Vagina (tissue), 2 donors: ENCODE data around the gene ARSD.

Experiments used
- CTCF ChIP-seq, 3 experiments: fragments of 450-650 bp in 2 of 3; fragments of 200-600 bp in 1 of 3; sonication (generic) in 1 of 3; IDR thresholded peaks; one replicate each; pipeline ENCODE4 v1.5.1; 2017 to 2019; ENCODE audit warnings: antibody characterized with exemption in 3 of 3, mild to moderate bottlenecking in 2 of 3, moderate library complexity in 2 of 3
- POLR2A ChIP-seq, 2 donors: fragments of 450-650 bp; IDR thresholded peaks; one replicate each; pipeline ENCODE4 v1.6.1; 2017; ENCODE audit warnings: antibody characterized with exemption in 2 of 2, mild to moderate bottlenecking in 2 of 2, moderate library complexity in 2 of 2
- POLR2AphosphoS5 ChIP-seq, 2 donors: sonication (generic); formaldehyde crosslinking; IDR thresholded peaks; one replicate each; pipeline ENCODE4 v1.9.0; 2017; ENCODE audit warnings: antibody characterized with exemption in 2 of 2, mild to moderate bottlenecking in 2 of 2, low read depth in 1 of 2; ENCODE audit not compliant: insufficient read depth in 1 of 2

- TF ChIP-seq CTCF (IDR thresholded peaks at IDR 0.05) (no peak), POLR2AphosphoS5 (IDR thresholded peaks at IDR 0.05; ENCODE audit: insufficient read depth in 1 of 2, low read depth in 1 of 2) (no peak), POLR2A (IDR thresholded peaks at IDR 0.05) (no peak)
Observed at GRCh38 chrX:2859197-2859797, 69.8 kb downstream of the ARSD start.
